Activated B cell treated with CpG ODN at 0.5 μM for 24 hours (primary cell): ENCODE results near the gene MYCBP2. TPM values are rescaled to one million over a fixed set of nuclear protein-coding genes. Genes with fewer than 3 reads are reported as not detected.
"Not testable (repeated sequence)": the region's sequence is repeated elsewhere in the genome, so short reads cannot be mapped to it uniquely, and the experiment has no call there.

Experiments
- ATAC-seq: fragments of 200-7000 bp; cut with Tn5 transposase; one replicate; pipeline ENCODE4 v1.10.0; 2021; ENCODE audit warnings: low read depth, mild to moderate bottlenecking, moderate library complexity
- CTCF ChIA-PET: fragments of 350-600 bp; sonication (Branson Sonifier 250); formaldehyde crosslinking; loops from one replicate; lab custom pipeline; 2021; ENCODE audit warnings: antibody characterized with exemption; lab: Charles Lee
- POLR2A ChIA-PET: fragments of 350-600 bp; sonication (Branson Sonifier 250); formaldehyde crosslinking; loops from one replicate; lab custom pipeline; 2021; ENCODE audit warnings: antibody characterized with exemption; lab: Charles Lee
- DNase-seq: peaks from one replicate; pipeline ENCODE4 v3.0.0; 2022
- H3K27ac Mint-ChIP-seq: one replicate; pipeline ENCODE4 v1.8.0; 2020; ENCODE audit warnings: mixed read lengths
- H3K27me3 Mint-ChIP-seq: one replicate; pipeline ENCODE4 v1.8.0; 2021; ENCODE audit warnings: mixed read lengths
- H3K36me3 Mint-ChIP-seq: one replicate; pipeline ENCODE4 v1.8.0; 2021; ENCODE audit warnings: low read depth, mixed read lengths
- H3K4me1 Mint-ChIP-seq: one replicate; pipeline ENCODE4 v1.8.0; 2021; ENCODE audit warnings: mixed read lengths
- H3K4me3 Mint-ChIP-seq: one replicate; pipeline ENCODE4 v1.8.0; 2020; ENCODE audit warnings: mild to moderate bottlenecking, mixed read lengths
- H3K9me3 Mint-ChIP-seq: one replicate; pipeline ENCODE4 v1.8.0; 2020; ENCODE audit warnings: mixed read lengths
- CTCF ChIP-seq: fragments of 200-600 bp; IDR thresholded peaks from one replicate; pipeline ENCODE4 v1.8.0; 2022; ENCODE audit warnings: antibody characterized with exemption, mild to moderate bottlenecking
- intact Hi-C: fragments of 100-400 bp; cut with micrococcal nuclease; formaldehyde crosslinking; loops from one replicate; pipeline ENCODE4 v1.15.1; 2024
- total RNA-seq: library from RNA; stranded (reverse); gene quantifications from 2 replicates; pipeline ENCODE4 v1.2.3, GENCODE V29; 2022

Gene MYCBP2
- total RNA-seq, 1 donor from 2014 or later = 314 TPM

GRCh38 chr13:77350811-77351210 lies 23.9 kb upstream of the MYCBP2 start:
- no peak for DNase-seq
- ChIA-PET POLR2A (interaction anchor here (1.2 to 1.8 kb wide), 4 partner anchors 21 to 69 kb away, joined by 3 to 9 read pairs (median 8); partner anchors contain the start of gene MYCBP2), CTCF (no interaction called here)
- Mint-ChIP-seq H3K27ac (no peak overlapping the region), H3K4me3 (no peak overlapping the region), H3K27me3 (no peaks in the 10 kb centered on the region), H3K9me3 (no peaks in the 10 kb centered on the region), H3K36me3 (no peaks in the 10 kb centered on the region), H3K4me1 (peaks cover 35% of the 10 kb centered on the region)
- intact Hi-C loops = no loop called here
- no peak for TF ChIP-seq CTCF
- ATAC-seq = no peak

GRCh38 chr13:77349365-77349764 lies 22.5 kb upstream of the MYCBP2 start:
- no peaks in the 10 kb centered on the region for H3K27me3 Mint-ChIP-seq
- CTCF ChIA-PET = no interaction called here
- H3K4me3 Mint-ChIP-seq = no peak overlapping the region
- H3K9me3 Mint-ChIP-seq = no peaks in the 10 kb centered on the region
- no peak for TF ChIP-seq CTCF
- no peaks in the 10 kb centered on the region for H3K36me3 Mint-ChIP-seq
- DNase-seq = no peak
- POLR2A ChIA-PET = no interaction called here
- intact Hi-C loops = no loop called here
- ATAC-seq = no peak
- peaks cover 38% of the 10 kb centered on the region for H3K4me1 Mint-ChIP-seq
- no peak overlapping the region for H3K27ac Mint-ChIP-seq

DNA sequence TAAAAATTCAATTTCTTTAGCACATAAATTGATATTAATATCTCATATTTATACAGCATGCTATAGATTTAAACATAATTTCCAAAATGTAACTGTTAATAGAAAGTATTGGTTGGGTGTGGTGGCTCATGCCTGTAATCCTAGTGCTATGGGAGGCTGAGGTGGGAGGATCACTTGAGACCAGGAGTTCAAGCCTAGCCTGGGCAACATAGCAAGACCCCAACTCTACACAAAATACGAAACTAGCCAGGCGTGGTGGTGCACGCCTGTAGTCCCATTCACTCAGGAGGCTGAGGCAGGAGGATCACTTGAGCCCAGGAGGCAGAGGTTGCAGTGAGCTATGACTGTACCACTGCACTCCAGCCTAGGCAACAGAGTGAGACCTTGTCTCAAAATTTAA lies 20.5 kb upstream of the MYCBP2 start:
- ATAC-seq, intact Hi-C loops, DNase-seq, CTCF ChIA-PET, H3K27me3 Mint-ChIP-seq, H3K36me3 Mint-ChIP-seq, H3K9me3 Mint-ChIP-seq, H3K27ac Mint-ChIP-seq, H3K4me3 Mint-ChIP-seq: not testable (repeated sequence)
- H3K4me1 Mint-ChIP-seq = peaks cover 35% of the 10 kb centered on the region
- POLR2A ChIA-PET = interaction anchor here (15.5 kb wide), 1 partner anchor 20 kb away, joined by 272 read pairs; the partner anchor contains the start of gene MYCBP2

DNA sequence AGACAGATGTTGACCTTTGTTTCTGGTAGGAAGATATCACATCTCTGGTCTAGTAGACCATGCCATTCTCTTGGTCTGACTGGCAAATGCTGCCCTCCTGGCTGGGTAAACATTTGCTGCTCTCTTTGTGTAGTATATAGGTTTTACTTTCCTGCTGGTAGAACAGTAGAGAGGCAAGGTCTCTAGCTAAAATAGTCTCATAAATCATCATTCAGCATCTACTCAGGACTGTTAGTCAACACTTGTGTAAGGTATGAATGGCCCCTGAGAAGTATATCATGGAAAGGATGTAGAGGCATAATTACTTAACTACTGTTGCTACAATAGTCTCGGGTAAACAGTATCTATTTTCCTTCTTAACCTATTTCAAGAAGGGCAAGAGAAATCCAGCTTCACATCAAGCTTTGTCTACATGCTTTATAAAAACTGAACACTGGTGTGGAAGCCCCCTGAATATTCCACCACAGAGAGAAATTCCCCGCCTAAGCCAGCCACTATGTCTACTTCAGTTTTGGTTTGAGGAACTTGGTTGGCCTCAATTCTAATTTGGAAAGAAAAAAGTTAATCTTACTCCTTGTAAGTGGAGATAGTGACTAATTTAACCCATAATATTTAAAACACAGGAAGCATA lies 18.4 kb upstream of the MYCBP2 start:
- DNase-seq = no peak

GRCh38 chr13:77343841-77344240 lies 16.9 kb upstream of the MYCBP2 start:
- ChIA-PET POLR2A (interaction anchor here (1.1 to 15.5 kb wide), 2 partner anchors 9 to 16 kb away, joined by 4 to 272 read pairs; partner anchors contain the start of gene MYCBP2), CTCF (no interaction called here)
- Mint-ChIP-seq H3K9me3 (no peaks in the 10 kb centered on the region), H3K27me3 (no peaks in the 10 kb centered on the region), H3K27ac (peak overlapping the region; percentile 64), H3K4me1 (peaks cover 67% of the 10 kb centered on the region), H3K4me3 (no peak overlapping the region), H3K36me3 (no peaks in the 10 kb centered on the region)
- no peak for ATAC-seq
- TF ChIP-seq CTCF = no peak
- no peak for DNase-seq
- intact Hi-C loops = no loop called here

More for the DNA sequence above, 18.4 kb upstream of the MYCBP2 start:
- ChIA-PET CTCF (interaction anchor here (1.1 to 1.3 kb wide), 3 partner anchors 18 to 72 kb away, joined by 3 to 4 read pairs (median 3); partner anchors contain the start of gene MYCBP2), POLR2A (interaction anchor here (0.7 to 15.5 kb wide), 7 partner anchors 18 to 220 kb away, joined by 3 to 272 read pairs (median 4); partner anchors contain the start of gene MYCBP2)
- intact Hi-C loops = loop anchor here (1.0 kb wide), 3 partner anchors 16 to 133 kb away; no protein-coding TSS in a partner anchor
- peak; percentile 77 for ATAC-seq
- Mint-ChIP-seq H3K36me3 (no peaks in the 10 kb centered on the region), H3K4me1 (peaks cover 55% of the 10 kb centered on the region), H3K9me3 (no peaks in the 10 kb centered on the region), H3K4me3 (peak overlapping the region; percentile 21), H3K27ac (peak overlapping the region; percentile 86), H3K27me3 (no peaks in the 10 kb centered on the region)
- no peak for TF ChIP-seq CTCF
